Lung (tissue), 12 donors: Measurements from ENCODE around the gene NRDE2. TPM values are rescaled to one million over a fixed set of nuclear protein-coding genes. Genes with fewer than 3 reads are reported as not detected.

Experiments used
- ATAC-seq: fragments of 200-7000 bp; cut with Tn5 transposase; one replicate; pipeline ENCODE4 v1.9.1; 2020; ENCODE audit warnings: moderate number of reproducible peaks; ENCODE audit not compliant: insufficient read depth, low FRiP score
- DNase-seq, 3 donors: peaks; one replicate each; pipeline ENCODE4 v3.0.0-alpha.2; 2013 to 2017
- H3K27ac ChIP-seq, 2 donors: one replicate each; pipeline ENCODE4 v1.5.1; 2013; ENCODE audit warnings: mild to moderate bottlenecking in 2 of 2, moderate library complexity in 2 of 2, control low read depth in 1 of 2, inconsistent platforms in 1 of 2, low read depth in 1 of 2, low read length in 1 of 2
- H3K27me3 ChIP-seq, 3 donors: one replicate each; pipeline ENCODE4 v1.5.1; 2013; ENCODE audit warnings: low read length in 2 of 3; ENCODE audit not compliant: control insufficient read depth in 3 of 3, insufficient read depth in 3 of 3
- H3K36me3 ChIP-seq, 4 donors: one replicate each; pipeline ENCODE4 v1.5.1; 2013; ENCODE audit warnings: low read length in 4 of 4, mild to moderate bottlenecking in 1 of 4, moderate library complexity in 1 of 4; ENCODE audit not compliant: control insufficient read depth in 4 of 4, insufficient read depth in 4 of 4
- H3K4me1 ChIP-seq, 5 donors: one replicate each; pipeline ENCODE4 v1.5.1; 2013; ENCODE audit warnings: low read length in 5 of 5, mild to moderate bottlenecking in 2 of 5, moderate library complexity in 1 of 5; ENCODE audit not compliant: control insufficient read depth in 5 of 5, insufficient read depth in 5 of 5
- H3K4me3 ChIP-seq: one replicate; pipeline ENCODE4 v1.5.1; 2013; ENCODE audit warnings: mild to moderate bottlenecking, control low read depth, moderate library complexity
- H3K9ac ChIP-seq, 2 donors: one replicate each; pipeline ENCODE4 v1.5.1; 2013; ENCODE audit warnings: low read length in 2 of 2, control low read depth in 1 of 2; ENCODE audit not compliant: insufficient read depth in 1 of 2
- H3K9me3 ChIP-seq, 4 donors: one replicate each; pipeline ENCODE4 v1.5.1; 2013; ENCODE audit warnings: low read length in 3 of 4, mild to moderate bottlenecking in 1 of 4, moderate library complexity in 1 of 4; ENCODE audit not compliant: control insufficient read depth in 4 of 4, insufficient read depth in 3 of 4
- WGBS, 2 donors: extraction: QIAGEN DNeasy Blood & Tissue Kit; methylation state at CpG; one replicate each; pipeline ENCODE4 v1.1.7; 2013; 5-methylcytosine and 5-hydroxymethylcytosine counted together
- polyA plus RNA-seq, 2 donors: library from polyadenylated mRNA; stranded (reverse); fragments of 200-250 nt; gene quantifications; one replicate each; pipeline ENCODE4 v1.2.1, GENCODE V29; 2013
- total RNA-seq, 2 donors: library from RNA; depleted of rRNA in 1 of 2; stranded (reverse); fragments of >200 nt in 1 of 2; gene quantifications; one replicate each; pipeline ENCODE4 v1.2.1, GENCODE V29; 2014 to 2021
- TF ChIP-seq, protein P1 (sequence below): IDR thresholded peaks from 2 replicates; pipeline ENCODE4 v1.5.1; 2012; ENCODE audit warnings: mild to moderate bottlenecking; ENCODE audit errors: control extremely low read depth, extremely low read depth
- donor health status: control.
- donor health status: control.
- donor health status: Bipolar disorder and iron deficiency.
- donor health status: healthy.
- donor health status: DM: yes; HTN: yes; CAD: no.

Gene NRDE2
- total and polyA plus RNA-seq, 4 donors: 7.0 to 21.0 (median 13.3) TPM

DNA sequence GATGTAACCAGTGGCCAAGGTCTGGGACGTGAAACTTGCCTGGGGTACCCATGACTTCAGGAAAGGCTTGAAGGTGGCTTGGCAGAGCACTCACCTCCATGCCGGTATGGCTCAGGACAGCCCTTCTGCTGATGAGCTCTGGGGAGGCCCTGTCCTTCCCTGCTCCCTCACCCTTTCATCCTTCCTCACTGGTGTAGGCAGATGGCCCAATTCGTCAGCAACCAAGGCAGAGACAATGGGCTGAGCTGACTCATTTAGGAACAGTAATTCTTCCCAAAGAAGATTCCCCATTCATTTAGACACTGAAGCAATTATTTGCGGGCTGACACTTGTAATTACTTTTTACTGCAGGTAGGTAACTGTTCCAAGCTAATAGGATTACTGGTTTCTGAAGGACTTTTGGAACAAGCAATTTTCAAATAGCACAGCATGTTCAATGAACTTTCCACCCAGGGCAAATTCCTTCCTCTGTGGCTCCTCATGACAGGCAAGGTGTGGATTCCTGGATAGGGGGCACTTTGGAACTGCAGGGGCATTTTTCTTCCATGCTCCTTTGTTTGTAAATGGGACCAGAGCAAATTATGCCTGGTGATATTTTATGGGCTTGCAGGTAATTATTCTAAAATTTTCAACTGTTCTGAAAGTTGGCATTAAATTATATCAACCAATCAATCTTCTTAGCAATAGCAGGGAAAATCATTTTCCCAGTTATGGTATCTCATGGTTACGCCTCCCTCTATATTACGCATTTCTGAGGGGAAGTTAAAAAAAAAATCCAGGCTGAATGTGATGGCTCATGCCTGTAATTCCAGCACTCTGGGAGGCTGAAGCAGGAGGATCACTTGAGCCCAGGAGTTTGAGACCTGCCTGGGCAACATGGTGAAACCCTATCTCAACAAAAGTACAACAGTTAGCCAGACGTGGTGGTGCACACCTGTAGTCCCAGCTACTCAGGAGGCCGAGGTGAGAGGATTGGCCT is 24.1 kb upstream of the NRDE2 start:
- DNase-seq: no peak
- H3K27ac ChIP-seq: no peak overlapping the region
- H3K4me3 ChIP-seq: no peak overlapping the region
- H3K4me1 ChIP-seq: no peaks in the 10 kb centered on the region
- no peaks in the 10 kb centered on the region for H3K27me3 ChIP-seq
- 84 to 87% methylated on average over 8 of the region's 8 CpGs for WGBS, 2 donors
- TF ChIP-seq, protein P1, sequence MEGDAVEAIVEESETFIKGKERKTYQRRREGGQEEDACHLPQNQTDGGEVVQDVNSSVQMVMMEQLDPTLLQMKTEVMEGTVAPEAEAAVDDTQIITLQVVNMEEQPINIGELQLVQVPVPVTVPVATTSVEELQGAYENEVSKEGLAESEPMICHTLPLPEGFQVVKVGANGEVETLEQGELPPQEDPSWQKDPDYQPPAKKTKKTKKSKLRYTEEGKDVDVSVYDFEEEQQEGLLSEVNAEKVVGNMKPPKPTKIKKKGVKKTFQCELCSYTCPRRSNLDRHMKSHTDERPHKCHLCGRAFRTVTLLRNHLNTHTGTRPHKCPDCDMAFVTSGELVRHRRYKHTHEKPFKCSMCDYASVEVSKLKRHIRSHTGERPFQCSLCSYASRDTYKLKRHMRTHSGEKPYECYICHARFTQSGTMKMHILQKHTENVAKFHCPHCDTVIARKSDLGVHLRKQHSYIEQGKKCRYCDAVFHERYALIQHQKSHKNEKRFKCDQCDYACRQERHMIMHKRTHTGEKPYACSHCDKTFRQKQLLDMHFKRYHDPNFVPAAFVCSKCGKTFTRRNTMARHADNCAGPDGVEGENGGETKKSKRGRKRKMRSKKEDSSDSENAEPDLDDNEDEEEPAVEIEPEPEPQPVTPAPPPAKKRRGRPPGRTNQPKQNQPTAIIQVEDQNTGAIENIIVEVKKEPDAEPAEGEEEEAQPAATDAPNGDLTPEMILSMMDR: no peak
- ATAC-seq: no peak
- no peak overlapping the region for H3K9ac ChIP-seq
- no peaks in the 10 kb centered on the region for H3K36me3 ChIP-seq
- H3K9me3 ChIP-seq: no peaks in the 10 kb centered on the region

DNA sequence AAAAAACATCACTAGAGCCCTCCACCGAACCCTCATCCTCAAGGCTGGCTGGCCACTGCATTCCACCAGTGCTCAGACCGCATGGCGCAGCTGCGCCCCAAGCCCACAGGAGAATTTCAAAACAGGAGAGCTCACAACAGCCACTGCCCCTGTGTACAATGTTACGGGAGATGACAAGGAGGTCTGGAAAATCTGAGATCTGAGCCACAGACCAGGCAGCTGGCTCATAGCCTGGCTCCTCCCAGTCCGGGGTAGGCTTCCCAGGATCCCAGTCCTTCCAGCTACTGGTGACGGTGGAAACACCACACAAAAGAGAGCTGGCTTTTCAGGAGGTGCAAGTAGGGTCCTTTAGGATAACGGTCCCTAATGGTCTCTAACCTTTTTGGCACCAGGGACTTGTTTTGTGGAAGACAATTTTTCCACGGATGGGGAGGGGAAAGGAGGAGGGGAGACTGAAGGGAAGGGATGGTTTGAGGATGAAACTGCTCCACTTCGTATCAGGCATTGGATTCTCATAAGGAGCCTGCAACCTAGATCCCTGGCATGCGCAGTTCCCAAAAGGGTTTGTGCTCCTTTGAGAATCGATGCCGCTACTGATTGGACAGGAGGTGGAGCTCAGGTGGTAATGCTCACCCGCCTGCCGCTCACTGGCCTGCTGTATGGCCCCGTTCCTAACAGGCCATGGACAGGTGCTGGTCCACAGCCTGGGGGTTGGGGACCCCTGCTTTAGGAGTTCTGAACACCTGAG is 23.0 kb upstream of the NRDE2 start:
- Histone ChIP-seq H3K9ac (no peak overlapping the region), H3K9me3 (no peaks in the 10 kb centered on the region), H3K27me3 (no peaks in the 10 kb centered on the region), H3K4me3 (no peak overlapping the region), H3K4me1 (no peaks in the 10 kb centered on the region), H3K36me3 (no peaks in the 10 kb centered on the region), H3K27ac (no peak overlapping the region)
- DNase-seq (no peak), ATAC-seq (no peak)
- TF ChIP-seq, protein P1: no peak
- 80 to 84% methylated on average over 16 of the region's 16 CpGs for WGBS, 2 donors

- TF ChIP-seq, protein P1: no peak
- Histone ChIP-seq H3K27me3 (no peaks in the 10 kb centered on the region), H3K4me1 (no peaks in the 10 kb centered on the region), H3K9me3 (no peaks in the 10 kb centered on the region), H3K27ac (no peak overlapping the region), H3K9ac (no peak overlapping the region), H3K4me3 (no peak overlapping the region), H3K36me3 (no peaks in the 10 kb centered on the region)
- DNase-seq (no peak), ATAC-seq (no peak)
- WGBS, 2 donors: 39 to 49% methylated on average over 4 of the region's 4 CpGs
Observed at GRCh38 chr14:90349739-90350138, 18.0 kb upstream of the NRDE2 start.
